HG03342 (cell line): ENCODE data around the gene GPR149.
"Not testable (repeated sequence)": the region's sequence is repeated elsewhere in the genome, so short reads cannot be mapped to it uniquely, and the experiment has no call there.

Experiments
- ATAC-seq: cut with Tn5 transposase; IDR thresholded peaks from one replicate; pipeline ENCODE4 v1.9.1; 2021; ENCODE audit warnings: mild to moderate bottlenecking, moderate library complexity; ENCODE audit not compliant: unreplicated experiment

Gene GPR149

GRCh38 chr3:154430014-154430413 lies at the start of gene GPR149:
Gene GPR149, minus strand, starts transcription at chr3:154430190. Its CDS starts 575 bp downstream, at chr3:154429615.
- no peak for ATAC-seq

GRCh38 chr3:154473769-154474168 lies 43.8 kb upstream of the GPR149 start:
- ATAC-seq = no peak

GRCh38 chr3:154469585-154469984 lies 39.6 kb upstream of the GPR149 start:
- ATAC-seq = no peak

DNA sequence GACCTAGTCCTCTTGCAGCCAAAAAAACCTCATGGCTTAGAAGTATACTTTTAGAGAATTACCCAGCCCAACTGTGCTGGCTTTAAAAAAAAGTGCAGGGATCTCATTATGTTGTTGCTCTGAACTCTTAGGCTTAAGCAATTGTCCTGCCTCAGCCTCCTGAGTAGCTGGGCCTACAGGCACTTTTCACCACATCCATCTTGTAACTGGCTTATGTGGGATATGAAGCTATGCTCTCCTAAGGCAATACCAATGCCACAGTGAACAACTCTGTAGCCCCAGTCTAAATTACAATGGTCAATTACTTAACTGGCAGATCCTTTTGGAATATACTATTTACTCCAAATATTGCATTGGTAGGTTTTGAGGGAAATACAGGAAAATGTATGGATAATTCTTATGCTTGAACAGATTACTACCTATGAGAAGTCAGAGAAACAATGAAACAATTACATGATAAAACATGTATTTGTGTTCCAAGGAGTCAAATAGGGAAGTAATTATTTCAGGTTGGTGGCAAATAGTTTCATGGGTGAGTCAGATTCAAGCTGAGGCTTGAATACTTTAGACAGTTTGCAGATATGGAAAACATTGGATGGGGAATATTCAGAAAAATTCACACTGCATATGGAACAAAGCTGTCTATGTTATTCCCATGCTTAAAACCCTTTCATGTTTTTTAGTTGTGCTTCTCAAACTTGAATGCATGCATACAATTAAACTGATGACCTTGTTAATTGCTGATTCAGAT lies 34.6 kb upstream of the GPR149 start:
- no peak for ATAC-seq

- no peak for ATAC-seq
These were observed 28.6 kb upstream of the GPR149 start for GRCh38 chr3:154458560-154458959.

DNA sequence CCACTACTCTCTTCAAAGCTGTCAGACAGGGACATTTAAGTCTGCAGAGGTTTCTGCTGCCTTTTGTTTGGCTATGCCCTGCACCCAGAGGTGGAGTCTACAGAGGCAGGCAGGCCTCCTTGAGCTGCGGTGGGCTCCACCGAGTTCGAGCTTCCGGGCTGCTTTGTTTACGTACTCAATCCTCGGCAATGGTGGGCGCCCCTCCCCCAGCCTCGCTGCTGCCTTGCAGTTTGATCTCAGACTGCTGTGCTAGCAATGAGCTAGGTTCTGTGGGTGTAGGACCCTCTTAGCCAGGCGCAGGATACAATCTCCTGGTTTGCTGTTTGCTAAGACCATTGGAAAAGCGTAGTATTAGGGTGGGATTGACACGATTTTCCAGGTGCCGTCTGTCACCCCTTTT lies 9.1 kb upstream of the GPR149 start:
- ATAC-seq = not testable (repeated sequence)

DNA sequence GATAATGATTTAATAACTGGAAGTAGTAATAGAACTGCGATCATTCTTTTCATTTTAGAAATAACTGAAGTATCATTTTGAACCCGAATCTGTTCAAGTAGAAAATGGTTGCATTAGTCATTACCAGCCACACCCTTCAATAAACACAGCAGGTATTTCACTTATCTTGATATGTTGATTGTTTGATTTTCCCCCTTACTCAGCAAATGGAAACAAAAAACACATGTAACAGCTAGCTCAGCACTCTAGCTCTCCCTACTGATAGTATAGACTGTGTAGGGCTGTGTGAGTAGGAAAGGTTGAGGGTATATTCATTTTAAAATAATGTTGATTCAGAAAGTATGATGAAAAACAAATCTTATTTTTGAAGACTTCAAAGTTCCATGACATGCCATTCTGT lies 1.1 kb upstream of the GPR149 start:
- no peak for ATAC-seq

GRCh38 chr3:154428286-154429206 lies 1.4 kb downstream of the GPR149 start:
- ATAC-seq = no peak

DNA sequence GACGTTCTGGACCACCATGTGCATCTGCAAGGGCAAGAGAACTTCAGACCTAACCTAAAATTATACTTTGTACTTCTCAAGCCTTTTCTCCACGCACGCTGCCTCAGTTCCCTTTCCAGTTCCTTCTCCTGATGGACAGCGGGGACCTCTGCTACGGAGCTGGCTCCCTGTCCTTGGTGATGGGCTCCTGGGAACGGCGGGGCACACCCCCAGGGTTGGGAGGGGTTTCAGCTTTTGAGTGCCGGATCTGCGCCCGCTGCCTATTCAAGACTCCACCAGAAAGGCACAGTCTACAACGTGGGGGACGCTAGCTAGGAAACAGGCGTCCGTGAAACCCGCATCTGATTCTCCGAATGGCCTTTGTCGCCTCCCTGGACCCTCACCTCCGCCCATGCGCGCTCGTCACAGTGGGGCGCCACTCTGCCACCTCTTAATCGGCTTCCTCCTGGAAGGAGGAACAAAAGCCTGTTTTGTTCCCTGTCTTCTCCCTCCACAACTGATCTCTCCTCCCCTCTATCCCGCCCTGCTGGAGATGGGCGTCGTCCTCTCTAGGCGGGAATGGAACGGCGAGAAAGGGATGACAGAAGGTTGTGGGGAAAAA lies 2.2 kb downstream of the GPR149 start:
- no peak for ATAC-seq

GRCh38 chr3:154422694-154423093 lies 7.3 kb downstream of the GPR149 start:
- ATAC-seq = no peak

- no peak for ATAC-seq
These were observed 8.9 kb downstream of the GPR149 start for GRCh38 chr3:154421083-154421482.

DNA sequence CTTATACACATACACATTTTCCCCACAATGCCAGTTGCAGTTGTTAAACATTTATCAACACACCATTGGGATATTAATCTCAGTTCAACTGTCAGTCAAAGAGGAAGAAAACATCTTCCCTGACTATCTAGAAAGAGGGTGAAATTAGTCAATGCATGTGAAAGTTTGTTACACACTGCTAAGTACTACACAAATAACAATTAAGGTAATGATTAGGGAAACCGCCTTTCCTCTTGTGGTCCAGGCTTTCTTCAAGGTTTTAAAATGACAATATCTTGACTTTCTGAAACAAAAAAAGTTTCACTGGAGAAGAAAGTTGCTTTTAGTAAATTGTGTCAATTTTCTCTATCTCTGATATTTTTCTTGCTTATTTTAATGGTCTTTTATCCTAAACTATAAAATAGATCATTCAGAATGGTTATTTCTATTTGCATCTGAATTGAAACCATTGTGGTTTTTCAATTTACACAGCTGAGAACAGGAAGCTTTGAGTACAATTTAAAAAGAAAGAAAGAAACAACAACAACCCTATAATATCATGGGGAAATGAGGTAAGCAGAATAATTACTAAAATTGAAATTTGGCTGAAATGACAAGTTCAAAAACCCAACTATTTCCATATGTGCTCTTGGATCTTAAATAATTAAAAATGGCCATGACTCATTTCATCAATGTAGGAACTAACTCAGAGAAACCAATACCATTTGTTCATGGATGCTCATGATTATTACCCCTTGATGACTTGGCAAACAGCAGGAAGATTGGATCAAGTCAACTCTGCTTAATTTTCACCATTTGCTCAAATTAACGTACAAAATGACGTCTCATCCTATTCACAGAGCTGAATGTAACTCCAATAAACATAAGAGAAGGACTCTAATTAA lies 31.7 kb downstream of the GPR149 start:
- ATAC-seq = peak; percentile 95

DNA sequence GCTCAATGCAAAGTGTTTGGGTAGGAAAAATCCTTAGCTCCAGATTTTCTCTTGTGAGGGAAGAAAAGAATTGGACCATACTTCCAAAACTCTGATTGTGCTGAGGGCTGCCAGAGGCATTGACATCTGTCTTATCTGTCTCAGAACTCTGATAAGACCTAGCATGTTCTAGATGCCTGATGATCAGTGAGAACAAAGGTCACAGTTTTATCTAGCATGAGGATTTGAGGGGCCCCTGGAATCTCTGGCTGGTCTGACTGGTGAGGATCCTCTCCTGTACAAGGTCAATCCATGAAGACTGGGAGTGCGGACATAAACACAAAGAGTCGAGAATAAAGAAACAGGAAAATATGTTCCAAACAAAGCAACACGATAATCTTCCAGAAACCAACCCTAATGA lies 40.1 kb downstream of the GPR149 start:
- no peak for ATAC-seq

- no peak for ATAC-seq
These were observed 45.5 kb downstream of the GPR149 start for GRCh38 chr3:154384479-154384878.

DNA sequence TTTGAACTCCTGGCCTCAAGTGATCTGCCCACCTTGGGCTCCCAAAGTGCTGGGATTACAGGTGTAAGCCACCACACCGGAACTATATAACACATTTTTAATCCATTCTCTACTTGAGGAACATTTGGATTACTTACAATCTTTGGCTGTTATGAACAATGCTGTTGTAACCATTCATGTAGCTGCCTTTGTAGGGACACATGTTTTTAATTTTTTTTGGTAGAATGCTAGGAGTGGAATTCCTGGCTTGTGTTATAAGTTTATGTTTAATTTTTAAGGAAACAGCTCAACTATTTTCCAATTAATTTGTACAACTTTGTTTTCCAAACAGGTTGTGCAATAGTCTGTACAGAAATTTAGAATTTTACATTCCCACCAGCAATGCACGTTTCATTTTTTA lies 51.7 kb downstream of the GPR149 start:
- ATAC-seq = no peak

DNA sequence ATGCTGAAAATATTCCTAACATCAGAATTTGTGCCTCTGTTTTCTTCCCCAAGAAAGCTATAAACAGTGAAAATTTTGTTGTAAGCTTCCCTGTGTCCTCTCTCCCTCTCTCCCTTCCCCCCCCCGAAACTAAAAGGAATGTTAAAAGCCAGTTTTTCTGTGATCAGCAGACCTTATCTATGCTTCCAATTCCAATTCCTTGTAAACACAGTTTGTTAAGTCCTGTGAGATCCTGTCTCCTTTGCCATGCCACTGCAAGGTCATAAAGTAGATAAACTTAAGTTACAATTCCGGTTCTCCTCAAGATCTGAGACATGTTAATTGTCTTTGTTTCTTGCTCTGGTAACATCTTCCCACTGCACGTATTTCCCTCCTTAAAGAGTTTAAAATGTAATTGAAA lies 62.8 kb downstream of the GPR149 start:
- ATAC-seq = no peak

- ATAC-seq = no peak
These were observed 65.1 kb downstream of the GPR149 start for GRCh38 chr3:154364849-154365248.

GRCh38 chr3:154361099-154361498 lies 68.9 kb downstream of the GPR149 start:
- ATAC-seq = no peak

GRCh38 chr3:154356009-154356408 lies 74.0 kb downstream of the GPR149 start:
- ATAC-seq = no peak

DNA sequence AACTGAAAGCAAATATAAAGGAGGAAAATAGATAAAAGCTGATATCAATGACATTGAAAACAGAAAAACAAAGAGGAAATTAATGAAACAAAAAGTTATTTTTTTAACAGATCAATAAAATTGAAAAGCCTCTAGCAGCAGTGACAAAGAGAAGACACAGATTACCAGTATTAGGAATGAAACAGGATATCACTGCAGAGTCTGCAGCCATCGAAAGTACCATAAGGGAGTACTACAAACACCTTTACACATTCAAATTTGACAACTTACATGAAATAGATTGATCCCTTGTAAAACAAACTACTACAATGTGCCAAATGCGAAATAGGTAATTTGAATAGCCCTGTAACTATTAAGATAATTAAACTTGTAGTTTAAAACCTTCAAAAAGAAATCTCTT lies 80.8 kb downstream of the GPR149 start:
- no peak for ATAC-seq
